ENCODE data around the gene SPAG6. TPM values are rescaled to one million over a fixed set of nuclear protein-coding genes. Genes with fewer than 3 reads are reported as not detected.

The SPAG6 gene
- total and polyA plus RNA-seq, 9 of the 15 experiments (the other 6 are each of a cell fraction or from before 2014, with no cell fraction given): 3.5 to 23.1 (median 11.8) TPM

- TF ChIP-seq ATF6 (CRISPR knock-in tag; IDR thresholded peaks at IDR 0.05) (no peak), L3MBTL2 (IDR thresholded peaks at IDR 0.05) (peak; percentile 82), PKNOX1 (IDR thresholded peaks at IDR 0.05) (0 out of 2 replicates have a peak, but pooled peaks have one; percentile 8)
These were observed 84.7 kb downstream of the SPAG6 start (continued) for GRCh38 chr10:22429981-22430421.

- H3K27me3 ChIP-seq (ENCODE audit: control insufficient read depth in 2 of 2, insufficient read depth in 2 of 2, low read length in 2 of 2): no peaks in the 10 kb centered on the region
- in situ Hi-C loops (cut with MboI): no loop called here
- H3K9me1 ChIP-seq (ENCODE audit: control insufficient read depth, insufficient read depth, low read length): no peaks in the 10 kb centered on the region
- intact Hi-C loops (cut with micrococcal nuclease): no loop called here
- H3K27ac ChIP-seq (ENCODE audit: extremely low read depth, low read depth, low read length): no peak overlapping the region
- no peak overlapping the region; the same call in 1 of the 2 replicates for H3K4me2 ChIP-seq (ENCODE audit: insufficient read depth, low read length)
- H3K79me2 ChIP-seq (ENCODE audit: control insufficient read depth, insufficient read depth, low read length): no peaks in the 10 kb centered on the region
- ATAC-seq (no peak), DNase-seq (ENCODE audit: extremely low read depth in 1 of 4, low spot score in 3 of 4) (peak in 1 of 4 experiments; percentile 38), FAIRE-seq (peak; percentile 48)
- WGBS (ENCODE audit: insufficient coverage, low coverage, missing lambda C conversion rate): 10% methylated on average over 2 of the region's 2 CpGs
- H3K36me3 ChIP-seq (ENCODE audit: control insufficient read depth, insufficient read depth, low read length): no peaks in the 10 kb centered on the region
- H3K4me3 ChIP-seq: no peak overlapping the region
- H3K9ac ChIP-seq (ENCODE audit: insufficient read depth in 1 of 2, low read depth in 2 of 2, low read length in 2 of 2): no peak overlapping the region
- H3K4me1 ChIP-seq (replicated peaks in 1 of 2; ENCODE audit: control insufficient read depth in 2 of 2, insufficient read depth in 2 of 2, low read length in 2 of 2): peaks cover 9 to 29% of the 10 kb centered on the region in 2 experiments; a peak in 4 of 5 replicates
- POLR2A ChIA-PET: no interaction called here
- peaks cover 1% of the 10 kb centered on the region; the same call in 1 of the 2 replicates for H3K9me3 ChIP-seq (replicated peaks; ENCODE audit: control insufficient read depth, insufficient read depth, low read depth, low read length)
- CTCF ChIA-PET (ENCODE audit: low intra/inter-chr PET ratio): no interaction called here
- H4K20me1 ChIP-seq (replicated peaks; ENCODE audit: control insufficient read depth, insufficient read depth, low read length): no peaks in the 10 kb centered on the region
- BruUV-seq (replicated peaks): no TSS peak
- no peak overlapping the region for H2AFZ ChIP-seq (ENCODE audit: low read depth, low read length)
- TF ChIP-seq SRSF9 (IDR thresholded peaks at IDR 0.05; ENCODE audit: borderline replicate concordance, low read depth, low read length) (no peak), FOXJ3 (CRISPR knock-in tag; IDR thresholded peaks at IDR 0.05) (no peak), SIRT6 (IDR thresholded peaks at IDR 0.05; ENCODE audit: low read depth, low read length) (no peak), ATF1 (CRISPR knock-in tag; IDR thresholded peaks at IDR 0.05) (no peak), ATF1 (tag; IDR thresholded peaks at IDR 0.05) (peak; percentile 48), ZNF639 (CRISPR knock-in tag; conservative IDR thresholded peaks at IDR 0.05 in 1 of 2, IDR thresholded peaks at IDR 0.05 in 1 of 2) (no peak), NCOA2 (IDR thresholded peaks at IDR 0.05; ENCODE audit: partially characterized antibody in 2 of 2) (no peak), NONO (IDR thresholded peaks at IDR 0.05; ENCODE audit: low read depth in 2 of 2, low read length in 1 of 2) (no peak), DPF2 (IDR thresholded peaks at IDR 0.05) (peak; percentile 53; the same call in 1 of the 2 replicates)
These were observed 88.6 kb downstream of the SPAG6 start for GRCh38 chr10:22433875-22434274.
